DND-41 (cell line): ENCODE data around the gene STXBP6.

Experiments
- ATAC-seq: fragments of 200-7000 bp; cut with Tn5 transposase; 3 replicates; pipeline ENCODE4 v1.9.1; 2021; ENCODE audit warnings: low read depth; ENCODE audit not compliant: insufficient read depth
- DNase-seq: peaks from one replicate; pipeline ENCODE4 v3.0.0-alpha.2; 2020
- H2AFZ ChIP-seq: 2 replicates; pipeline ENCODE4 v1.6.0; 2012; ENCODE audit warnings: low read depth, low read length
- H3K27ac ChIP-seq: 2 replicates; pipeline ENCODE4 v1.5.1; 2012; ENCODE audit warnings: low read length, inconsistent platforms
- H3K27me3 ChIP-seq: fragments of 200-600 bp; sonication (generic); 2 replicates; pipeline ENCODE4 v1.6.0; 2012; ENCODE audit warnings: low read length, mild to moderate bottlenecking, inconsistent platforms; ENCODE audit not compliant: insufficient read depth, poor library complexity
- H3K36me3 ChIP-seq: 2 replicates; pipeline ENCODE4 v1.5.1; 2012; ENCODE audit warnings: low read length, inconsistent platforms; ENCODE audit not compliant: insufficient read depth
- H3K4me1 ChIP-seq: 2 replicates; pipeline ENCODE4 v1.5.1; 2012; ENCODE audit warnings: mild to moderate bottlenecking, low read length; ENCODE audit not compliant: insufficient read depth
- H3K4me2 ChIP-seq: 2 replicates; pipeline ENCODE4 v1.6.0; 2012; ENCODE audit warnings: mild to moderate bottlenecking, moderate library complexity, low read length, inconsistent platforms; ENCODE audit not compliant: insufficient read depth
- H3K4me3 ChIP-seq, 2 experiments: fragments of 200-600 bp in 1 of 2; shearing (Covaris generic) in 1 of 2; 2 replicates each; pipeline ENCODE4 v1.5.1; 2012 to 2016; ENCODE audit warnings: inconsistent platforms in 2 of 2, low read length in 2 of 2, mild to moderate bottlenecking in 2 of 2, low read depth in 1 of 2, moderate library complexity in 1 of 2
- H3K79me2 ChIP-seq: 2 replicates; pipeline ENCODE4 v1.6.0; 2012; ENCODE audit warnings: low read length, inconsistent platforms; ENCODE audit not compliant: insufficient read depth
- H3K9ac ChIP-seq: 2 replicates; pipeline ENCODE4 v1.6.0; 2012; ENCODE audit warnings: low read depth, mild to moderate bottlenecking, inconsistent platforms, low read length, moderate library complexity
- H3K9me3 ChIP-seq: 2 replicates; pipeline ENCODE4 v1.5.1; 2012; ENCODE audit warnings: low read length, moderate library complexity, mild to moderate bottlenecking, inconsistent platforms; ENCODE audit not compliant: insufficient read depth, severe bottlenecking
- H4K20me1 ChIP-seq: 2 replicates; pipeline ENCODE4 v1.6.0; 2012; ENCODE audit warnings: low read length; ENCODE audit not compliant: insufficient read depth
- EZH2 ChIP-seq: IDR thresholded peaks from 3 replicates; pipeline ENCODE4 v1.6.1; 2012; ENCODE audit warnings: borderline replicate concordance, low read depth, mild to moderate bottlenecking, moderate library complexity, low read length, inconsistent platforms; ENCODE audit not compliant: severe bottlenecking
- TF ChIP-seq, protein P1 (sequence below): IDR thresholded peaks from 2 replicates; pipeline ENCODE4 v1.5.1; 2012; ENCODE audit warnings: borderline replicate concordance, low read length, moderate library complexity, mild to moderate bottlenecking; ENCODE audit not compliant: poor library complexity, severe bottlenecking; ENCODE audit errors: extremely low read depth

STXBP6 gene

DNA sequence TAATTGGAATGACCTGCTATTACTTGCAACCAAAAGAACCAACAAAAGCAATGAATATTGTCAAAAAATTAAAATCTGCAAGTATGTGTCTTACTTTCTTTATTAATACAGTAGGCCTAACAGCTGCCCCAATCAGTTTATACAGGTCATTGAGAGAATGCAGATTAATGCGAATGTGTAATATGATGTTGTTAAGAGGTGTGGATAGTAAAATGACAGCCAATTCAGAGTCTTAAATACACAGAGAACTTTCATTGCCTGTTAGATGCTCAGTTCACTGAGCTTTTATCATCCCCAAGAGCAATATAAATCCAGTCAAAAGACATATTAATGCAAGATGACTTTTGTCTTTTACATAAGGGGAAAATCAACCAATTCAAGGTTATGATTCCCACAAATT, 58.7 kb downstream of the STXBP6 start:
- TF ChIP-seq EZH2, result no peak
- TF ChIP-seq, protein P1, sequence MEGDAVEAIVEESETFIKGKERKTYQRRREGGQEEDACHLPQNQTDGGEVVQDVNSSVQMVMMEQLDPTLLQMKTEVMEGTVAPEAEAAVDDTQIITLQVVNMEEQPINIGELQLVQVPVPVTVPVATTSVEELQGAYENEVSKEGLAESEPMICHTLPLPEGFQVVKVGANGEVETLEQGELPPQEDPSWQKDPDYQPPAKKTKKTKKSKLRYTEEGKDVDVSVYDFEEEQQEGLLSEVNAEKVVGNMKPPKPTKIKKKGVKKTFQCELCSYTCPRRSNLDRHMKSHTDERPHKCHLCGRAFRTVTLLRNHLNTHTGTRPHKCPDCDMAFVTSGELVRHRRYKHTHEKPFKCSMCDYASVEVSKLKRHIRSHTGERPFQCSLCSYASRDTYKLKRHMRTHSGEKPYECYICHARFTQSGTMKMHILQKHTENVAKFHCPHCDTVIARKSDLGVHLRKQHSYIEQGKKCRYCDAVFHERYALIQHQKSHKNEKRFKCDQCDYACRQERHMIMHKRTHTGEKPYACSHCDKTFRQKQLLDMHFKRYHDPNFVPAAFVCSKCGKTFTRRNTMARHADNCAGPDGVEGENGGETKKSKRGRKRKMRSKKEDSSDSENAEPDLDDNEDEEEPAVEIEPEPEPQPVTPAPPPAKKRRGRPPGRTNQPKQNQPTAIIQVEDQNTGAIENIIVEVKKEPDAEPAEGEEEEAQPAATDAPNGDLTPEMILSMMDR, result no peak
- no peaks in the 10 kb centered on the region for H3K27me3 ChIP-seq
- no peaks in the 10 kb centered on the region for H3K9me3 ChIP-seq
- no peak overlapping the region for H3K4me3 ChIP-seq
- H3K9ac ChIP-seq, result no peak overlapping the region
- H2AFZ ChIP-seq, result no peak overlapping the region
- no peaks in the 10 kb centered on the region for H4K20me1 ChIP-seq
- H3K27ac ChIP-seq, result no peak overlapping the region
- H3K4me2 ChIP-seq, result no peak overlapping the region
- no peaks in the 10 kb centered on the region for H3K36me3 ChIP-seq
- DNase-seq, result no peak
- ATAC-seq, result no peak
- H3K4me1 ChIP-seq, result no peaks in the 10 kb centered on the region
- no peaks in the 10 kb centered on the region for H3K79me2 ChIP-seq

DNA sequence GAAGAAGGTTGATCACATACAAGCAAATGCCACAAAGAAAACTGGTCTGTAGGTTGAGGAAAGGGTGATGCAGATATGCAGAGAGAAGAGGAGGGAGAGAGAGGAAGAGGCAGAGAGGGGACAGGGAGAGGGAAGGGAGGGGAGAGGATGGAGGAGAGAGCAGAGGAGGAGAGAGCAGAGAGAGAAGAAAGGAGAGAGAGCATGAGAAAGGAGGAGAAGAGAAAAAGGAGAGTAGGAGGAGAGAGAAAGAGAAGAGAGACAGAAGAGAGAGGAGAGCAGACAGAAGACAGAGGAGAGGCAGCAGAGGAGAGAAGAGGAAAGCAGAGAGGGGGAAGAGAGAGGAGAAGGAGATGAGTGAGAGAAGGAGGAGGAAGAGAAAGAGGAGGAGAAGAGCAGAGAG, 59.2 kb downstream of the STXBP6 start:
- H3K4me1 ChIP-seq, result no peaks in the 10 kb centered on the region
- DNase-seq (no peak), ATAC-seq (no peak)
- H3K9ac ChIP-seq, result no peak overlapping the region
- H3K27ac ChIP-seq, result no peak overlapping the region
- TF ChIP-seq, protein P1, result no peak
- no peak for TF ChIP-seq EZH2
- no peaks in the 10 kb centered on the region for H3K36me3 ChIP-seq
- no peaks in the 10 kb centered on the region for H4K20me1 ChIP-seq
- H3K4me2 ChIP-seq, result no peak overlapping the region
- no peaks in the 10 kb centered on the region for H3K27me3 ChIP-seq
- H2AFZ ChIP-seq, result no peak overlapping the region
- no peaks in the 10 kb centered on the region for H3K9me3 ChIP-seq
- H3K79me2 ChIP-seq, result no peaks in the 10 kb centered on the region
- H3K4me3 ChIP-seq, result no peak overlapping the region

DNA sequence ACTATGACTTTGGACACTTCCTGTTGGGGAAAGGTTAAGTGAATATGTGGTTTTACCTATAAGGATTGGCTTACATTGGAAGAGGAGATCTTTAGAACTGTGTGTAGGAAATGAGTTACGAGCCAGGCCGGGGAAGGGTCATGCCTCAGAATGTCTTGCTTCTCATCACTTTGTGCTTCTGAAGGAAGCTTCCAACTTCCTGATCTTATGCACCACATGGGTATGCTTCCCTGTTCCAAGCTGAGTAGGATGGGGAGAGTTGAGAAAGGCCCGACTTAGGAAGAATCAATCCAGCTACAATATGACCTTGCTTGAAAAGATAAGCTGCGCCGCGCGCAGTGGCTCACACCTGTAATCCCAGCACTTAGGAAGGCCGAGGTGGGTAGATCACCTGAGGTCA, 59.9 kb downstream of the STXBP6 start:
- Histone ChIP-seq H3K4me3 (no peak overlapping the region), H4K20me1 (no peaks in the 10 kb centered on the region), H3K4me2 (no peak overlapping the region), H3K36me3 (no peaks in the 10 kb centered on the region), H3K9ac (no peak overlapping the region), H3K27ac (no peak overlapping the region), H3K4me1 (no peaks in the 10 kb centered on the region), H3K27me3 (no peaks in the 10 kb centered on the region), H2AFZ (no peak overlapping the region), H3K9me3 (no peaks in the 10 kb centered on the region), H3K79me2 (no peaks in the 10 kb centered on the region)
- TF ChIP-seq EZH2, result no peak
- TF ChIP-seq, protein P1, result no peak
- ATAC-seq (no peak), DNase-seq (no peak)

DNA sequence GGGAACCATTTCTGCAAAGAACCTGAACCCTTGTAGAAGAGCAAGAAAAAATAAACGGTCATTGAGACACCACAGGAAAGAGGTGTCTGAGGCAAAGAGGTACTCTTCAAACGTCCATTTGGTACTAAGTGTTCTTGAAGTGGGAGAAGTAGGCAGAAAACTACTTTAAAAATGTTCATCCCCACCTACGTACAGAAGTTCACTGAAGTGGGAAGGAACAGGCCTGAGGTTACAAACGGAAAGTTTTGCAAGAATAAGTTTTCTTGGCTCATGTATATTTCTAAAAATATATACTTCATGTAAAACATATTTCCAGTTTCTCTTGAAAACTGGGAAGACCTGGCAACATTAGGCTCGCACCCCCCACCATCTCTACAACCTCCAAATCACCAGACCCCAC, 61.2 kb downstream of the STXBP6 start:
- H3K36me3 ChIP-seq, result no peaks in the 10 kb centered on the region
- H3K27me3 ChIP-seq, result no peaks in the 10 kb centered on the region
- no peak overlapping the region for H2AFZ ChIP-seq
- ATAC-seq (no peak), DNase-seq (no peak)
- H3K9ac ChIP-seq, result no peak overlapping the region
- H3K9me3 ChIP-seq, result no peaks in the 10 kb centered on the region
- H3K79me2 ChIP-seq, result no peaks in the 10 kb centered on the region
- no peaks in the 10 kb centered on the region for H4K20me1 ChIP-seq
- H3K4me2 ChIP-seq, result no peak overlapping the region
- no peak overlapping the region for H3K4me3 ChIP-seq
- H3K27ac ChIP-seq, result no peak overlapping the region
- TF ChIP-seq, protein P1, result no peak
- no peak for TF ChIP-seq EZH2
- H3K4me1 ChIP-seq, result no peaks in the 10 kb centered on the region
